ENCODE measurements around the gene PRPF8. TPM values are rescaled to one million over a fixed set of nuclear protein-coding genes. Genes with fewer than 3 reads are reported as not detected.
"Not testable (repeated sequence)": the region's sequence is repeated elsewhere in the genome, so short reads cannot be mapped to it uniquely, and the experiment has no call there.

PRPF8 gene
- total RNA-seq, 1 donor from 2014 or later = 378 TPM

DNA sequence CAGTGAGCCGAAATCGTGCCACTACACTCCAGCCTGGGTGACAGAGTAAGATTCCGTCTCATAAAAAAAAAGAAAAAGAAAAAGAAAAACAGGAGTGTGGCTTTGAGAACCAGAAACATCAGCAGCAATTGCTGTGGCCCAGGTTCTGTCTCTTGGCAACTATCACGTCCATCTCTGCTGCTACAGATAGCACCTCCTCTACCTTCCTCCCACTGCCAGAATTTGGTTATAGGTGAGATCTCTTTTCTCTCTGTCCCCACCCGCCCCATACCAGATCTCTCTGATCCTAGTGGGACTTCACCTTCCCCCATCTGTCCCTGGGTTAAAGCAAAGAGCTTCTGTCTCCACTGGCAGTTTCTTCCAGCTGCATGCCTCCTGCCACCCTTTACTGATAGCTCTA is 22.4 kb upstream of the PRPF8 start:
- H3K9me3 Mint-ChIP-seq (ENCODE audit: low read depth) = no peaks in the 10 kb centered on the region
- H3K27me3 Mint-ChIP-seq = peaks cover 17% of the 10 kb centered on the region
- H3K4me1 Mint-ChIP-seq (ENCODE audit: low read depth) = peaks cover 5% of the 10 kb centered on the region
- TF ChIP-seq, protein P1, sequence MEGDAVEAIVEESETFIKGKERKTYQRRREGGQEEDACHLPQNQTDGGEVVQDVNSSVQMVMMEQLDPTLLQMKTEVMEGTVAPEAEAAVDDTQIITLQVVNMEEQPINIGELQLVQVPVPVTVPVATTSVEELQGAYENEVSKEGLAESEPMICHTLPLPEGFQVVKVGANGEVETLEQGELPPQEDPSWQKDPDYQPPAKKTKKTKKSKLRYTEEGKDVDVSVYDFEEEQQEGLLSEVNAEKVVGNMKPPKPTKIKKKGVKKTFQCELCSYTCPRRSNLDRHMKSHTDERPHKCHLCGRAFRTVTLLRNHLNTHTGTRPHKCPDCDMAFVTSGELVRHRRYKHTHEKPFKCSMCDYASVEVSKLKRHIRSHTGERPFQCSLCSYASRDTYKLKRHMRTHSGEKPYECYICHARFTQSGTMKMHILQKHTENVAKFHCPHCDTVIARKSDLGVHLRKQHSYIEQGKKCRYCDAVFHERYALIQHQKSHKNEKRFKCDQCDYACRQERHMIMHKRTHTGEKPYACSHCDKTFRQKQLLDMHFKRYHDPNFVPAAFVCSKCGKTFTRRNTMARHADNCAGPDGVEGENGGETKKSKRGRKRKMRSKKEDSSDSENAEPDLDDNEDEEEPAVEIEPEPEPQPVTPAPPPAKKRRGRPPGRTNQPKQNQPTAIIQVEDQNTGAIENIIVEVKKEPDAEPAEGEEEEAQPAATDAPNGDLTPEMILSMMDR (IDR thresholded peaks at IDR 0.05; ENCODE audit: unreplicated experiment) = no peak
- peaks cover 2% of the 10 kb centered on the region for H3K36me3 Mint-ChIP-seq (ENCODE audit: insufficient read depth)
- DNase-seq (ENCODE audit: low spot score, unreplicated experiment) = no peak
- no peak overlapping the region for H3K27ac Mint-ChIP-seq
- H3K4me3 Mint-ChIP-seq (ENCODE audit: low read depth) = no peak overlapping the region

DNA sequence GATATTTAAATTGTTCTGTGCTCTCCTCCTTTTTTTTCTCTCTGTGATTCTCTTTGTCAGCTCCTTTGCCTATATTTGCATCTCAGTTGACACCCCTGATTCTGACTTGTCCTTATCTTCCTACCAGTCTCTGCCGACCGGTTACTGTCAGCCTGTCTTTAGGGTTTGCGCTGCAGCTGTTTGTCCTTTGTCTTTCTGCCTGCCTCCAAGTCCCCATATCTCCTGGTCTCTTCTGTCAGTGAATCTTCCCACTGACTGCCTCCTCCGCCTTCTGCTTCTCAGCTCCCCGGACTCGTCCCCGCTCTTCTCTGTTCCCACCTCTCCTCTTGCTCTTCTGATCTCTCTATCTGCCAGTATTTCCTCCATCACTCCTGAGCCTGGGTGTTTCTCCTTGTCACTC is 20.3 kb upstream of the PRPF8 start:
- no peak overlapping the region for H3K4me3 Mint-ChIP-seq (ENCODE audit: low read depth)
- TF ChIP-seq, protein P1 (IDR thresholded peaks at IDR 0.05; ENCODE audit: unreplicated experiment) = no peak
- DNase-seq (ENCODE audit: low spot score, unreplicated experiment) = no peak
- H3K27me3 Mint-ChIP-seq = peaks cover 13% of the 10 kb centered on the region
- no peak overlapping the region for H3K27ac Mint-ChIP-seq
- no peaks in the 10 kb centered on the region for H3K36me3 Mint-ChIP-seq (ENCODE audit: insufficient read depth)
- H3K9me3 Mint-ChIP-seq (ENCODE audit: low read depth) = no peaks in the 10 kb centered on the region
- no peaks in the 10 kb centered on the region for H3K4me1 Mint-ChIP-seq (ENCODE audit: low read depth)

DNA sequence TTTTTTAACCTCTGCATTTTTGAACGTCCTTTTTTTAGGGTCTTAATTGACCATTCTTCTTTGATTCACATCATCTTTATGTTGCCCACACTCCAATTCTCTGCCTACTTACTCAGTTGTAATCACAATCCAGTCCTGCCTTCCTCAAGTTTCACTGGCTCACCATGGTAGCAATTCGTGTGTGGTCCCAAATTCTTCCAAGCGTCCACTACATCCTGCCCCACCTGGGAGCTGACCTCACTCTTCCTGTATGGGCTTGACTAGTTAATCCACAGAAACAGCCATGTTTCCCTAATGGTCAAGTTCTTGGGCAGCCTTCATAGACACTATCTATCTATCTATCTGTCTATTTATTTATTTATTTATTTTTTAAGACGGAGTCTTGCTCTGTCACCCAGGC is 18.4 kb upstream of the PRPF8 start:
- no peak for DNase-seq (ENCODE audit: low spot score, unreplicated experiment)
- no peak overlapping the region for H3K4me3 Mint-ChIP-seq (ENCODE audit: low read depth)
- peaks cover 3% of the 10 kb centered on the region for H3K4me1 Mint-ChIP-seq (ENCODE audit: low read depth)
- peaks cover 13% of the 10 kb centered on the region for H3K27me3 Mint-ChIP-seq
- H3K9me3 Mint-ChIP-seq (ENCODE audit: low read depth) = no peaks in the 10 kb centered on the region
- TF ChIP-seq, protein P1 (IDR thresholded peaks at IDR 0.05; ENCODE audit: unreplicated experiment) = no peak
- no peaks in the 10 kb centered on the region for H3K36me3 Mint-ChIP-seq (ENCODE audit: insufficient read depth)
- no peak overlapping the region for H3K27ac Mint-ChIP-seq

DNA sequence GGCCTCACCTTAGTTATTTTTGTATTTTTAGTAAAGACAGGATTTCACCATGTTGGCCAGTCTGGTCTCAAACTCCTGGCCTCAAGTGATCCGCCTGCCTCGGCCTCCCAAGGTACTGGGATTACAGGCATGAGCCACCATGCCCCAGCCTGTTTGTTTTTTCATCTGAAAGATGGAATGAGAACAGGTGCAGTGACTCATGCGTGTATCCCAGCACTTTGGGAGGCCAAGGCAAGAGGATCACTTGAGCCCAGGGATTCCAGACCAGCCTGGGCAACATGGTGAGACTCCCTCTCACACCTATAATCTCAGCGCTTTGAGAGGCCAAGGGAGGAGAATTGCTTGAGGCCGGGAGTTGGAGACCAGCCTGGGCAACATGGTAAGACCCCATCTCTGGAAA is 15.2 kb upstream of the PRPF8 start:
- not testable (repeated sequence) for DNase-seq (ENCODE audit: low spot score, unreplicated experiment); H3K4me3 Mint-ChIP-seq (ENCODE audit: low read depth); H3K36me3 Mint-ChIP-seq (ENCODE audit: insufficient read depth); H3K27me3 Mint-ChIP-seq; H3K9me3 Mint-ChIP-seq (ENCODE audit: low read depth); H3K4me1 Mint-ChIP-seq (ENCODE audit: low read depth); H3K27ac Mint-ChIP-seq

- Mint-ChIP-seq H3K9me3 (ENCODE audit: low read depth) (no peaks in the 10 kb centered on the region), H3K27ac (peak overlapping the region; percentile 93), H3K4me1 (ENCODE audit: low read depth) (peaks cover 8% of the 10 kb centered on the region), H3K4me3 (ENCODE audit: low read depth) (no peak overlapping the region), H3K27me3 (no peaks in the 10 kb centered on the region), H3K36me3 (ENCODE audit: insufficient read depth) (no peaks in the 10 kb centered on the region)
- TF ChIP-seq, protein P1 (IDR thresholded peaks at IDR 0.05; ENCODE audit: unreplicated experiment) = no peak
- DNase-seq (ENCODE audit: low spot score, unreplicated experiment) = no peak
Measured at GRCh38 chr17:1697681-1698080, 13.0 kb upstream of the PRPF8 start.

DNA sequence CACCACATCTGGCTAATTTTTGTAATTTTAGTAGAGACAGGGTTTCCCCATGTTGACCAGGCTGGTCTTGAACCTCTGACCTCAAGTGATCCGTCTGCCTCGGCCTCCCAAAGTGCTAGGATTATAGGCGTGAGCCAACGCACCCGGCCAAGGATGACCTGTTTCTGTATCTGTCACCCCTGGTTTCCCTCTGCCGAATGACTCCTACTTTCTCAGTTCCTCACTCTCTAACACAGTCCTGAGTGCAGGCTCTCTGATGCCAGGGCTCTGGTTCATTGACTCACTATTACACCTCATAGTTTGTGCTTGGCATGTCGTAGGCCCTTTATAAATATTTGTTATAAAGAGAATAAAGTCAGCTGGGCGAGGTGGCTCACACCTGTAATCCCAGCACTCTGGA is 10.7 kb upstream of the PRPF8 start:
- H3K4me1 Mint-ChIP-seq (ENCODE audit: low read depth) = peaks cover 8% of the 10 kb centered on the region
- H3K9me3 Mint-ChIP-seq (ENCODE audit: low read depth) = peaks cover 4% of the 10 kb centered on the region
- H3K27ac Mint-ChIP-seq = no peak overlapping the region
- no peak overlapping the region for H3K4me3 Mint-ChIP-seq (ENCODE audit: low read depth)
- no peak for DNase-seq (ENCODE audit: low spot score, unreplicated experiment)
- TF ChIP-seq, protein P1 (IDR thresholded peaks at IDR 0.05; ENCODE audit: unreplicated experiment) = no peak
- peaks cover 1% of the 10 kb centered on the region for H3K36me3 Mint-ChIP-seq (ENCODE audit: insufficient read depth)
- H3K27me3 Mint-ChIP-seq = no peaks in the 10 kb centered on the region

Measured in progenitor cell of endocrine pancreas (in vitro differentiated cells).